ENCODE data around the gene TRIM46.

GRCh38 chr1:155195201-155196102 lies 21.8 kb downstream of the TRIM46 start:
- TF ChIP-seq ZFX (IDR thresholded peaks at IDR 0.05; ENCODE audit: borderline replicate concordance) (no peak), CTCF (IDR thresholded peaks at IDR 0.05) (no peak)
